Endothelial cell of umbilical vein (primary cell): ENCODE data around the gene MECR. TPM values are rescaled to one million over a fixed set of nuclear protein-coding genes. Genes with fewer than 3 reads are reported as not detected.

Source experiments
- BruUV-seq: library from RNA; stranded (reverse); fragments of 400-500 nt; replicated peaks from 2 replicates; lab custom pipeline; 2021; lab: Mats Ljungman, UMichigan
- CTCF ChIA-PET: fragments of 300-600, 350-600 bp; sonication (Branson Sonifier 250); formaldehyde crosslinking; loops from one replicate; lab custom pipeline; 2021; ENCODE audit warnings: antibody characterized with exemption, inconsistent platforms; lab: Charles Lee
- POLR2A ChIA-PET: fragments of 300-600, 350-600 bp; sonication (Branson Sonifier 250); formaldehyde crosslinking; loops from one replicate; lab custom pipeline; 2021; ENCODE audit warnings: antibody characterized with exemption, inconsistent platforms; lab: Charles Lee
- DNase-seq: peaks from one replicate; pipeline ENCODE4 v3.0.0-alpha.2; 2011; ENCODE audit warnings: low read depth, low spot score
- FAIRE-seq: peaks from 2 replicates; lab custom pipeline; 2011; peaks lifted over from hg19 to GRCh38; lab: Jason Lieb, UNC
- H2AFZ ChIP-seq: 2 replicates; pipeline ENCODE4 v1.6.0; 2012; ENCODE audit warnings: low read depth, low read length, control low read depth, inconsistent platforms
- H3K27ac ChIP-seq: 2 replicates; pipeline ENCODE4 v1.5.1; 2011; ENCODE audit warnings: low read depth, mild to moderate bottlenecking, control low read depth, low read length, moderate library complexity; ENCODE audit not compliant: insufficient read depth
- H3K27me3 ChIP-seq, 2 experiments: 2 replicates each; pipeline versions ENCODE4 v1.6.0 to v1.6.1; 2011; ENCODE audit warnings: low read length in 2 of 2, mixed read lengths in 1 of 2; ENCODE audit not compliant: control insufficient read depth in 2 of 2, insufficient read depth in 2 of 2
- H3K36me3 ChIP-seq, 2 experiments: 2 replicates in 1 of 2; 3 replicates in 1 of 2; pipeline ENCODE4 v1.5.1; 2011; ENCODE audit warnings: low read length in 2 of 2, mild to moderate bottlenecking in 1 of 2, moderate library complexity in 1 of 2; ENCODE audit not compliant: control insufficient read depth in 2 of 2, insufficient read depth in 2 of 2; ENCODE audit errors: extremely low read depth in 1 of 2
- H3K4me1 ChIP-seq: 3 replicates; pipeline ENCODE4 v1.5.1; 2011; ENCODE audit warnings: mild to moderate bottlenecking, low read length; ENCODE audit not compliant: control insufficient read depth, insufficient read depth; ENCODE audit errors: extremely low read depth
- H3K4me2 ChIP-seq: 2 replicates; pipeline ENCODE4 v1.6.1; 2011; ENCODE audit warnings: low read length, control low read depth, mixed read lengths; ENCODE audit not compliant: insufficient read depth
- H3K4me3 ChIP-seq, 3 experiments: fragments of 200-600 bp in 1 of 3; sonication (generic), shearing (Covaris generic) in 1 of 3; replicated peaks in 1 of 3; 2 replicates each; pipeline ENCODE4 v1.5.1; 2011 to 2016; ENCODE audit warnings: control low read depth in 3 of 3, low read length in 3 of 3, mild to moderate bottlenecking in 2 of 3, inconsistent platforms in 1 of 3, low read depth in 1 of 3, moderate library complexity in 1 of 3; ENCODE audit not compliant: insufficient read depth in 1 of 3
- H3K79me2 ChIP-seq: 2 replicates; pipeline ENCODE4 v1.6.0; 2012; ENCODE audit warnings: low read length, inconsistent platforms; ENCODE audit not compliant: control insufficient read depth, insufficient read depth
- H3K9ac ChIP-seq: replicated peaks from 2 replicates; pipeline ENCODE3; 2011; ENCODE audit warnings: low read length, control low read depth; ENCODE audit not compliant: insufficient read depth; ENCODE audit errors: extremely low read depth
- H3K9me1 ChIP-seq: replicated peaks from 3 replicates; pipeline ENCODE4 v1.6.0; 2011; ENCODE audit warnings: mild to moderate bottlenecking, low read length; ENCODE audit not compliant: control insufficient read depth, insufficient read depth; ENCODE audit errors: extremely low read depth
- H3K9me3 ChIP-seq: replicated peaks from 2 replicates; pipeline ENCODE4 v1.5.1; 2012; ENCODE audit warnings: low read length, inconsistent platforms; ENCODE audit not compliant: control insufficient read depth, insufficient read depth
- H4K20me1 ChIP-seq: replicated peaks from 2 replicates; pipeline ENCODE3; 2011; ENCODE audit warnings: mild to moderate bottlenecking, low read length; ENCODE audit not compliant: control insufficient read depth, insufficient read depth; ENCODE audit errors: extremely low read depth
- CTCF ChIP-seq, 2 donors: IDR thresholded peaks; 1 replicate in 1 of 2; 2 replicates in 1 of 2; pipeline ENCODE4 v1.5.1; 2011; ENCODE audit warnings: low read length in 2 of 2, mild to moderate bottlenecking in 2 of 2, moderate library complexity in 2 of 2, control low read depth in 1 of 2, inconsistent platforms in 1 of 2, low read depth in 1 of 2; ENCODE audit not compliant: insufficient read depth in 1 of 2; ENCODE audit errors: extremely low read depth in 1 of 2
- EZH2 ChIP-seq: IDR thresholded peaks from 2 replicates; pipeline ENCODE4 v1.6.1; 2012; ENCODE audit warnings: borderline replicate concordance, low read depth, mild to moderate bottlenecking, moderate library complexity, low read length, inconsistent platforms; ENCODE audit not compliant: severe bottlenecking
- FOS ChIP-seq: IDR thresholded peaks from 2 replicates; pipeline ENCODE4 v1.6.1; 2011; ENCODE audit warnings: mild to moderate bottlenecking, low read length, moderate library complexity, borderline replicate concordance; ENCODE audit not compliant: insufficient read depth
- GATA2 ChIP-seq: IDR thresholded peaks from 2 replicates; pipeline ENCODE4 v1.7.0; 2011; ENCODE audit warnings: low read depth, mild to moderate bottlenecking, moderate library complexity, mixed read lengths, low read length; ENCODE audit not compliant: insufficient read length, insufficient read depth
- JUN ChIP-seq: IDR thresholded peaks from 2 replicates; pipeline ENCODE4 v1.6.1; 2011; ENCODE audit warnings: borderline replicate concordance, low read depth; ENCODE audit not compliant: insufficient read length, insufficient read depth
- MAX ChIP-seq: IDR thresholded peaks from 2 replicates; pipeline ENCODE4 v1.6.1; 2011; ENCODE audit not compliant: insufficient read depth, insufficient read length
- MYC ChIP-seq: IDR thresholded peaks from one replicate; pipeline ENCODE4 v1.6.1; 2011; ENCODE audit warnings: mild to moderate bottlenecking, low read depth, low read length
- POLR2A ChIP-seq: IDR thresholded peaks from 2 replicates; pipeline ENCODE4 v1.6.1; 2012; ENCODE audit warnings: low read depth, mild to moderate bottlenecking, control low read depth, low read length
- POLR2AphosphoS5 ChIP-seq: IDR thresholded peaks from 2 replicates; pipeline ENCODE4 v1.6.1; 2012; ENCODE audit warnings: low read depth, mild to moderate bottlenecking, control low read depth, low read length, moderate library complexity; ENCODE audit not compliant: insufficient read depth
- dilution Hi-C: fragments of 300-500 bp; cut with MboI; formaldehyde crosslinking; loops from one replicate; pipeline ENCODE4 v1.15.0; 2019; ENCODE audit warnings: low sequenced_read_pairs; ENCODE audit not compliant: extremely low pct_ligation_motif_present
- intact Hi-C: fragments of 100-400 bp; cut with micrococcal nuclease; formaldehyde crosslinking; loops from one replicate; pipeline ENCODE4 v1.10.0; 2022
- polyA plus RNA-seq, 4 experiments: library from polyadenylated mRNA; depleted of rRNA in 3 of 4; stranded (reverse) in 3 of 4; unstranded in 1 of 4; fragments of >200 nt; gene quantifications; 2 replicates each; pipeline versions ENCODE4 v1.2.1 to v1.2.3, GENCODE V29; 2011 to 2012; ENCODE audit warnings: missing spikeins in 1 of 4
- total RNA-seq: library from RNA; stranded (reverse); gene quantifications from 2 replicates; pipeline ENCODE4 v1.2.3, GENCODE V29; 2021

The MECR gene
- total and polyA plus RNA-seq, 2 donors (not counting 3 experiments of a cell fraction or from before 2014, with no cell fraction given) = 24.6 to 30.1 TPM

GRCh38 chr1:29232387-29232786, 1.7 kb upstream of the MECR start:
- Histone ChIP-seq H3K27me3 (peaks cover 13 to 18% of the 10 kb centered on the region in 2 experiments), H3K9ac (no peak overlapping the region), H3K9me1 (no peaks in the 10 kb centered on the region), H3K4me3 (no peak overlapping the region), H3K9me3 (no peaks in the 10 kb centered on the region), H3K79me2 (peaks cover 15% of the 10 kb centered on the region), H3K27ac (no peak overlapping the region), H2AFZ (no peak overlapping the region), H3K4me2 (no peak overlapping the region), H3K4me1 (peaks cover 20% of the 10 kb centered on the region), H3K36me3 (no peaks in the 10 kb centered on the region), H4K20me1 (no peaks in the 10 kb centered on the region)
- CTCF ChIA-PET = interaction anchor here (1.6 kb wide), 1 partner anchor 1476 kb away, joined by 4 read pairs; no protein-coding TSS in a partner anchor
- no TSS peak for BruUV-seq
- no peak for FAIRE-seq
- DNase-seq = no peak
- intact Hi-C loops (no loop called here), dilution Hi-C loops (loop anchor here (25.0 kb wide), 1 partner anchor 855 kb away; no protein-coding TSS in a partner anchor)
- TF ChIP-seq GATA2 (no peak), CTCF (IDR thresholded peaks at IDR 0.05; ENCODE audit: extremely low read depth in 1 of 2, insufficient read depth in 1 of 2, low read depth in 1 of 2, low read length in 2 of 2) (no peak), POLR2A (no peak), FOS (no peak), MYC (no peak), JUN (no peak), MAX (no peak), EZH2 (no peak), POLR2AphosphoS5 (no peak)
- POLR2A ChIA-PET = no interaction called here
